Activated naive CD8-positive, alpha-beta T cell treated with anti-CD3 and anti-CD28 coated beads for 36 hours (primary cell): ENCODE results near the gene SLC35G6. TPM values are rescaled to one million over a fixed set of nuclear protein-coding genes. Genes with fewer than 3 reads are reported as not detected.

Experiments
- DNase-seq: peaks from one replicate; pipeline ENCODE4 v3.0.0; 2021
- H3K27ac Mint-ChIP-seq: one replicate; pipeline ENCODE4 v1.8.0; 2022; ENCODE audit warnings: mild to moderate bottlenecking, moderate library complexity, mixed read lengths
- H3K27me3 Mint-ChIP-seq: one replicate; pipeline ENCODE4 v1.8.0; 2022; ENCODE audit warnings: mild to moderate bottlenecking, mixed read lengths
- H3K36me3 Mint-ChIP-seq: one replicate; pipeline ENCODE4 v1.8.0; 2021; ENCODE audit warnings: mild to moderate bottlenecking, mixed read lengths
- H3K4me1 Mint-ChIP-seq: one replicate; pipeline ENCODE4 v1.8.0; 2021; ENCODE audit warnings: mixed read lengths
- H3K4me3 Mint-ChIP-seq: one replicate; pipeline ENCODE4 v1.8.0; 2022; ENCODE audit warnings: mild to moderate bottlenecking, moderate library complexity, mixed read lengths
- H3K9me3 Mint-ChIP-seq: one replicate; pipeline ENCODE4 v1.8.0; 2022; ENCODE audit warnings: mixed read lengths
- total RNA-seq, 2 experiments: library from RNA; stranded (reverse); gene quantifications; one replicate each; pipeline ENCODE4 v1.2.3, GENCODE V29; 2021

Gene SLC35G6
- total RNA-seq, 2 experiments from 2014 or later, result not detected

DNA sequence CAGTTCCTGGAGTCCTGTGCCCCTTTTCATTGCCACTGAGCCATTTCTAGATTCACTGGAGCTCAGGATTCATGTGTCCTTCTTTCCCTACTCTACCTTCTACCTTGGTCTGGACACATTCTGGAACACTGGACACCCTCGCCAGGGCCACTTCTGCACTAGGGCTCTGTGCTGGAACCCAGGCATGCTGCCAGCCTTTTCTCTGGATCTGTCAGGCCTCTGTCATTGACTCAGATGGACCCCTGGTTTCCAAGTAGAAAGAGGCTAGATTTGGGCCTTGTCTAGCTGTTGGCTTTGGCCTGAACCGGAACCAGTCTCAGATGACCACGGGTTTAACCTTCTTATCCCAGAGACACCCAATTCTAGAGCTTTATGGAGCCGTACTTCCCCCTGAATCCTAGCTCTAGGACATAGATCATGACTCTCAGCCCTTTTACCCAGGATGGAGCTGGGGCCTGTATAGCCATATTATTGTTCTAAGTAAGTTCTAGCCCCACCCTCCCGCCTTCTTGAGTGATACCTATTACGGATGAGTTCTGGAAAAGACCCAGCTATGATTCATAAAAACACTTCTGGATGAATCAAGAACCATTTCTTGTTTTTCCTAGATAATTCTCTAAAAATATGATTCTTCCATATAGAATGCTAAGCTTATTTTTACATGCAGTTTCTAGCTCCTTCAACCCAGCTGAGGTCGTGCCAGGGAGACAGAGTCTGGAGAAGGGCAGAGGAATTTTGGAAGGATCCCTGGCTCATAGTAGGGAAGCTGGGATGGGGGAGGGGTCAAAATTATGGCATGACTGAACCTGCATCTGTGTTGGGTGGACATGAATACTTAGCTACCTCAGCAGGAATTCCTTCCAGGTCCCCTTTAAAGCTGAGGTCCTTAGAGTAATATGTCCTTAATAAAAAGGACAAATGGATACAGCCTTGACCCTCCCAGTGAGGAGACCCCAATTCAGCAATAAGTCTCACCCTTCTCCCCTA, 37.5 kb upstream of the SLC35G6 start:
- no peaks in the 10 kb centered on the region for H3K9me3 Mint-ChIP-seq
- no peak overlapping the region for H3K27ac Mint-ChIP-seq
- no peak for DNase-seq
- H3K4me3 Mint-ChIP-seq, result no peak overlapping the region
- H3K4me1 Mint-ChIP-seq, result peaks cover 30% of the 10 kb centered on the region
- peaks cover 80% of the 10 kb centered on the region for H3K27me3 Mint-ChIP-seq
- peaks cover 9% of the 10 kb centered on the region for H3K36me3 Mint-ChIP-seq

DNA sequence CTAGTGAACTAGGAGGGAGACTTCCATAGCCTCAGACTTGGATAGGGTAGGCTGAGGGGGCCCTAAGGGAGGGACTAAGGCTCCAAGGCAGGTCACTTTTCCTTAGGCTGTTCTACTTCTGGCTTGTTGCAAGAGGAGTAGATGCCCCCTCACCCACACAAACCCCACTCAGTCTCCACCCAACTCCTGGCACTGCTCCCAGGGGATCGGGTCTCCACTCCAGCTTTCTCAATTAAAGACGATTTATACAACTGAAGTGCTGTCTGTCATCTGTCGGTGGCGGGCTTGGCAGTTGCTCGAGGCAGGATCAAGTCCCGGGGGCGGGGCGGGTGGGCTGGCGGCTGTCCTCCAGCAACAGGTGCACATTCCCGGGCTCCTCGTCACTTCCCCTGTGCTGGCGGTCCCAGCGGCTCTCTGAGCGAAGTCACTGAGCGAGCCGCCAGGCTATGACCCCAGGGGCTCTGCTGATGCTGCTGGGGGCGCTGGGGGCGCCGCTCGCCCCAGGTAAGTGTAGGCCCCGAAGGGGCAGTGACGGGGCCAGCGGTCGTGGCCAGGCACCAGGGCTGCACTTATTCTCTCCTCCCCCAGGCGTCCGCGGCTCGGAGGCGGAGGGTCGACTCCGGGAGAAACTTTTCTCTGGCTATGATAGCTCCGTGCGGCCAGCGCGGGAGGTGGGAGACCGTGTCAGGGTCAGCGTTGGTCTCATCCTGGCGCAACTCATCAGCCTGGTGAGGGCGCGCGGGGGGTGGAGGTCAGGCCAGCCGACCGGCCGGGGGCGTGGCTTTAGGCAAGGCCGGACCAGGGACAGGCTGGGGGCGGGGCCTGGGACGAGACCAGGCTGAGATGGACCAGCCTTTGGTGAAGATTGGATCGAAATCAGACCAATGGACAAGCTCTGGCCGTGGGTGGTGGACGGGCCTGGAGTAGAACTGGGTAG, 36.3 kb upstream of the SLC35G6 start, which contains the start of gene CHRNB1:
Gene CHRNB1 (plus strand): TSS at position 380 of the 937 bp plus-strand sequence. CDS start 67 bp downstream, at position 447.
- Mint-ChIP-seq H3K9me3 (no peaks in the 10 kb centered on the region), H3K4me3 (peak within 1 kb of the TSS; percentile 66), H3K4me1 (peaks cover 25% of the 10 kb centered on the region), H3K27me3 (peaks cover 73% of the 10 kb centered on the region), H3K27ac (no peak within 1 kb of the TSS), H3K36me3 (peaks cover 14% of the 10 kb centered on the region)
- DNase-seq, result peak; percentile 20

- peaks cover 21% of the 10 kb centered on the region for H3K4me1 Mint-ChIP-seq
- peaks cover 14% of the 10 kb centered on the region for H3K36me3 Mint-ChIP-seq
- no peaks in the 10 kb centered on the region for H3K9me3 Mint-ChIP-seq
- H3K27me3 Mint-ChIP-seq, result peaks cover 66% of the 10 kb centered on the region
- H3K4me3 Mint-ChIP-seq, result peak overlapping the region; percentile 66
- peak; percentile 42 for DNase-seq
- H3K27ac Mint-ChIP-seq, result no peak overlapping the region
Observed at GRCh38 chr17:7445619-7445968, 35.7 kb upstream of the SLC35G6 start.

DNA sequence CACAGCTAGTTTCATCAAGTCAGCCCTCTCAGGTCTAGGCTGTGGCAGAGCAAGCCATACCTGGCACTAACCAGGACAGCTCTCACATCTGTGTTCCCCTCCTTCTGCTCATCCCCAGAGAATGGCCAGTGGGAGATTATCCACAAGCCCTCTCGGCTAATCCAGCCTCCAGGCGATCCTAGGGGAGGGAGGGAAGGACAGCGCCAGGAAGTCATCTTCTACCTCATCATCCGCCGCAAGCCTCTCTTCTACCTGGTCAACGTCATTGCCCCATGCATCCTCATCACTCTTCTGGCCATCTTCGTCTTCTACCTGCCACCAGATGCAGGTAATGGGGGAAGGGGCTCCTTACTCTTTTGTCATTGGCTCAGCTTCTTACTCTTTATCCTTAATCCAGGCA, 32.8 kb upstream of the SLC35G6 start:
- Mint-ChIP-seq H3K27ac (no peak overlapping the region), H3K4me1 (peaks cover 18% of the 10 kb centered on the region), H3K9me3 (no peaks in the 10 kb centered on the region), H3K36me3 (peaks cover 14% of the 10 kb centered on the region), H3K27me3 (peaks cover 40% of the 10 kb centered on the region), H3K4me3 (no peak overlapping the region)
- DNase-seq, result no peak

- H3K4me3 Mint-ChIP-seq, result no peak overlapping the region
- DNase-seq, result no peak
- no peaks in the 10 kb centered on the region for H3K27me3 Mint-ChIP-seq
- H3K9me3 Mint-ChIP-seq, result no peaks in the 10 kb centered on the region
- peaks cover 12% of the 10 kb centered on the region for H3K4me1 Mint-ChIP-seq
- peaks cover 20% of the 10 kb centered on the region for H3K36me3 Mint-ChIP-seq
- no peak overlapping the region for H3K27ac Mint-ChIP-seq
Observed at GRCh38 chr17:7459961-7460545, 21.2 kb upstream of the SLC35G6 start.

- H3K27ac Mint-ChIP-seq, result no peak overlapping the region
- H3K4me1 Mint-ChIP-seq, result peaks cover 10% of the 10 kb centered on the region
- H3K4me3 Mint-ChIP-seq, result no peak overlapping the region
- H3K36me3 Mint-ChIP-seq, result peaks cover 20% of the 10 kb centered on the region
- H3K9me3 Mint-ChIP-seq, result no peaks in the 10 kb centered on the region
- H3K27me3 Mint-ChIP-seq, result no peaks in the 10 kb centered on the region
- no peak for DNase-seq
Observed at GRCh38 chr17:7460850-7461660, 20.2 kb upstream of the SLC35G6 start.

- H3K27ac Mint-ChIP-seq, result no peak overlapping the region
- no peaks in the 10 kb centered on the region for H3K27me3 Mint-ChIP-seq
- H3K4me1 Mint-ChIP-seq, result peaks cover 13% of the 10 kb centered on the region
- DNase-seq, result no peak
- no peaks in the 10 kb centered on the region for H3K9me3 Mint-ChIP-seq
- H3K36me3 Mint-ChIP-seq, result peaks cover 15% of the 10 kb centered on the region
- H3K4me3 Mint-ChIP-seq, result no peak overlapping the region
Observed at GRCh38 chr17:7462474-7463371, 18.5 kb upstream of the SLC35G6 start.

DNA sequence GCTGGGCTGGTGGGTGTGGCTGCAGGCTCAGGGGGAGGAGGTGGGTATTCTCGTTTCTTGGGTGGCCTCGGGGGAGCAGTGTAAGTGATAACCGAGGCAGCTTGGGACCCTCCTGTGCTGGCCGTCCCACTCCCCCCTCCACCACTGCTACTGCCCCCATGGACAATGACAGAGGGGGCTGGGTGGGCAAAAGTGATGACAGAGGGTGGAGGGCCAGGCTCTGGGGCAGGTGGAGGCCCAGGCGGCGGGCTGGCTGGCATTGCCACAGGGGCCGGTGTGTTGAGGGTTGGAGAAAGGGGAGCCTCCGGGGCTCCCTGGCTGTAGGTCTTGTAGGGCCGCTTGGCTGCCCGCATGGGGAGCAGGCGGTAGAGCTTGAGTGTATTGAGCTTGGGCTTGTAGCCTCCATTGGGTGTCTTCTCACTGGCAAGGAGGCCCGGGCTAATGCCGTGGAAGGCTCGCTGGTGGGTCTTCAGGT, 17.8 kb upstream of the SLC35G6 start:
- H3K36me3 Mint-ChIP-seq, result peaks cover 17% of the 10 kb centered on the region
- H3K27me3 Mint-ChIP-seq, result no peaks in the 10 kb centered on the region
- H3K4me1 Mint-ChIP-seq, result peaks cover 16% of the 10 kb centered on the region
- H3K4me3 Mint-ChIP-seq, result no peak overlapping the region
- DNase-seq, result no peak
- no peak overlapping the region for H3K27ac Mint-ChIP-seq
- H3K9me3 Mint-ChIP-seq, result no peaks in the 10 kb centered on the region

- DNase-seq, result no peak
- Mint-ChIP-seq H3K4me1 (peaks cover 20% of the 10 kb centered on the region), H3K4me3 (no peak overlapping the region), H3K27ac (no peak overlapping the region), H3K27me3 (no peaks in the 10 kb centered on the region), H3K9me3 (no peaks in the 10 kb centered on the region), H3K36me3 (peaks cover 15% of the 10 kb centered on the region)
Observed at GRCh38 chr17:7464081-7464480, 17.2 kb upstream of the SLC35G6 start.

- H3K4me1 Mint-ChIP-seq, result peaks cover 20% of the 10 kb centered on the region
- H3K27ac Mint-ChIP-seq, result no peak overlapping the region
- peaks cover 11% of the 10 kb centered on the region for H3K36me3 Mint-ChIP-seq
- no peak overlapping the region for H3K4me3 Mint-ChIP-seq
- no peaks in the 10 kb centered on the region for H3K9me3 Mint-ChIP-seq
- DNase-seq, result no peak
- H3K27me3 Mint-ChIP-seq, result no peaks in the 10 kb centered on the region
Observed at GRCh38 chr17:7465597-7466275, 15.5 kb upstream of the SLC35G6 start.

- H3K27ac Mint-ChIP-seq, result peak overlapping the region; percentile 42
- H3K9me3 Mint-ChIP-seq, result no peaks in the 10 kb centered on the region
- H3K4me1 Mint-ChIP-seq, result peaks cover 20% of the 10 kb centered on the region
- H3K4me3 Mint-ChIP-seq, result no peak overlapping the region
- H3K27me3 Mint-ChIP-seq, result no peaks in the 10 kb centered on the region
- no peak for DNase-seq
- H3K36me3 Mint-ChIP-seq, result peaks cover 8% of the 10 kb centered on the region
Observed at GRCh38 chr17:7466318-7466638, 15.0 kb upstream of the SLC35G6 start.

GRCh38 chr17:7466639-7467341, 14.5 kb upstream of the SLC35G6 start:
- peak overlapping the region; percentile 74 for H3K27ac Mint-ChIP-seq
- no peaks in the 10 kb centered on the region for H3K27me3 Mint-ChIP-seq
- H3K9me3 Mint-ChIP-seq, result no peaks in the 10 kb centered on the region
- H3K4me1 Mint-ChIP-seq, result peaks cover 24% of the 10 kb centered on the region
- peaks cover 5% of the 10 kb centered on the region for H3K36me3 Mint-ChIP-seq
- no peak for DNase-seq
- no peak overlapping the region for H3K4me3 Mint-ChIP-seq
